HG03039 (cell line): ENCODE measurements around the gene TLCD1.
"Not testable (repeated sequence)": the region's sequence is repeated elsewhere in the genome, so short reads cannot be mapped to it uniquely, and the experiment has no call there.

Experiments used
- ATAC-seq: cut with Tn5 transposase; IDR thresholded peaks from one replicate; pipeline ENCODE4 v1.9.1; 2021; ENCODE audit warnings: mild to moderate bottlenecking, moderate library complexity; ENCODE audit not compliant: unreplicated experiment

Gene TLCD1

DNA sequence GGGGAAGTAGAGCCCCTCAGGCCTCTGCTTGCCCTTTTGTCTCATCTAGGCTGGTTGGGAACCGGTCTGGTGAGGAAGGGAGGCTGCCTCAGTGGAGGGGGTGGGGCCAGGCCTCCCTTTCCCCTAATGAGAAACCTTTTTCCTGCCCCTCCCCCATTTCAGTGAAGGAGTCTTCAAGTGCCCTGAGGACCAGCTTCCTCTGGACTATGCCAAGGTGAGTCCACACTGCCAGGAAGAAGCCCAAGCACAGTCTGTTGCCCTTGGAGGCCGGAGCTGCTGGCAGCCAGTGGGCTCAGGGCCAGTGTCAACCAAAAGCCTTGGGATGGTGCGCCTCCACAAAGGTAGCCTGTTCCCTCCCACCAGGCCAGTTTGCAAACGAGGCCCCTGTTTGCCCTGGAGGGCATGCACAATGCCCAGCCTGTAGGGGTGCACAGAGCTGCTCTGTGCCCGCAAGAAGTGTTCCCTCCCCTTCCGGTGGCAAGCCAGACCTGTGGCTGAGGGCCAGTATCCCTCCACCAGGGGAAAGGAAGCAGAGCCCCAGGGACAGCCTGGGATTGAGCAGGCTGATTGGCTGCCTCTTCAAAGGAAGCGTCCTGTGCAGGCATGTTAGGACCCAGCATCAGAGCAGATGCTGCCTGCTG is 21.1 kb upstream of the TLCD1 start:
- no peak for ATAC-seq

DNA sequence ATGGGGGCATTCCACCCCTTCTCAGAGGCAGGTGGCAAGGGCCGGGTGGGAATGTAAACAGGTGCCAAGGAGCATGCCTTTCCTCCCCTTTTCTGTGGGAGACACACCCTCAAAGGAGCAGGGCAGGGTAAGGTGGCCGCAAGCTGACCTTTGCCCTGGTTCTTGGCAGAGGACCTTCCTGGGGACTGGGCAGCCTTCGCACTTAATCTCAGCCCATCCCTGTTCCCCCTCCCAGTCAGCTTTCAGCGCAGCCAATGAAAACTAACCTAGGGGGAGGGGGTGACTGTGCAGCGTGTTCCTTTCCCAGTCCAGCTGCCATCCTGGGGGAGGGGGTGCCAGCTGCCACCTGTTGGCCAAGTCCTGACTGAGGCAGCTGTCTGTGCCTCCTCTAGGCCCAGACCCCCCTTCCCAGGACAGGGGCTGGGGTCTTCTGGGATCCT is 20.6 kb upstream of the TLCD1 start:
- no peak for ATAC-seq

DNA sequence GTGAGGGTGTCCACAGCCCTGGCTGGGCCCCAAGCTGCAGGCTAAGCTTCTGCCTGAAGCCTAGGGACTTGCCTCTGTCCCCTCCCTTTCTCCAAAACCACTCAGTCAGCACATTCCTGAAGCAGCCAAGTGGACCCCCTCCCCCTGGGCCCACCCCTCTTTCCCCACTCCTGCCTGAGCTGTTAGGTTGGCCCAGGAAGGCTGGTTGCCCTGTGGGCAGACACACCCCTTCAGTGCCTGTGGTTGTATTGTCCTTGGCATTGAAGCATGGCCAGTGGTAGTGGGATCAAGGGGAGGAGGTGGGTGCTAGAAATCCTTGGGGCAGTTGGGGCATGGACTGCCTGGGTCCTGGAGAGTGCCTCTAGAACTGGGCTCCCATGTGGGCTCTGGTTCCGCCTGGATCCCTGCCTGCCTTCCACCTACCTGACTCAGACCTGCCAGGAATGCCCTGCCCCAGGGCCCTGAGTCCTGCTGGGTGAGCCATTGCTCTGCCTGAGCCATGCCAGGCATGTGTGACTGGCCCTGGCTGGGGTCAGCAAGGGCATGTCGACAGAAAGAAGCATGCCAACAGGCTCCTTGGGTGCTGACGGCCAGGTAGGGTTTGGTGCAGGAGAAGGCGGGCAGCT is 19.9 kb upstream of the TLCD1 start:
- no peak for ATAC-seq

DNA sequence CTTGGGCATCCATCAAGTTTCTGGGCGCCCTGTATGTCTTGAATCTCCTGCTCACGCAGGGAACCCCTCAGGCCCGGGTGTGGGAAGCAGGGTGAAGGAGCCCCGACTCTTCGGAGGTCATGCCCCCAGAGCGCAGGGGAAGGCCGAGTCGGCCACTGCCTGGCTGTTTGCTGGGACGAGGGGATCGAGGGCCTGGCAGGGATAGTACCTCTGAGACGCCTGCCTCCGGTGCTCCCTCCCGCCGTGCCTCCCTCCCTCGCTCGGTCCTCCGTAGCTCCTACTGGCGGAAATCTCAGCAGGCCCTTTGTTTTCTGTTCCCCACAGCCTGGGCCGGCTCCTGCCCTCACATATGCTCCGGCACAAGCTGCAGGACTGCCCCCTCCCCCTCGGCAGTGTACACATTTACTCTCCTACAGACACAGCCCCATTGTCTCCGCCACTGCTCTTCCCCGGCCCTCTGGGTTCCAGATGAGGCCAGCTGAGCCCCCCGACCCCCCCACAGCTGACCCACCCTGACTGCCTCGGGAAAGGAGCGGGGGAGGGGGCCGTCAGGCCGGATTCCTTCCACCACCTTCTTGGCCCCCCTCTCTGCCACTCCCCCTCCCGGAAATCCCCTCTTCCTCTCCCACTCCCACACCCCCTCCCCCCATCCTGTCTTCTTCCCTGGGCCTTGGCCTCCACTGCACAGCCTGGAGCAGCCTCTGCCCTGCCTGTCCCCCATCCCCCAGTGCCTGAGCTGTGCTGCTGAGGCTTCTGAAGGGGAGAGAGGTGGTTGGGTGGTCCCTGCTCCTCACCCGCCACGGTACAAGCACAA is 19.1 kb upstream of the TLCD1 start:
- ATAC-seq, result no peak

DNA sequence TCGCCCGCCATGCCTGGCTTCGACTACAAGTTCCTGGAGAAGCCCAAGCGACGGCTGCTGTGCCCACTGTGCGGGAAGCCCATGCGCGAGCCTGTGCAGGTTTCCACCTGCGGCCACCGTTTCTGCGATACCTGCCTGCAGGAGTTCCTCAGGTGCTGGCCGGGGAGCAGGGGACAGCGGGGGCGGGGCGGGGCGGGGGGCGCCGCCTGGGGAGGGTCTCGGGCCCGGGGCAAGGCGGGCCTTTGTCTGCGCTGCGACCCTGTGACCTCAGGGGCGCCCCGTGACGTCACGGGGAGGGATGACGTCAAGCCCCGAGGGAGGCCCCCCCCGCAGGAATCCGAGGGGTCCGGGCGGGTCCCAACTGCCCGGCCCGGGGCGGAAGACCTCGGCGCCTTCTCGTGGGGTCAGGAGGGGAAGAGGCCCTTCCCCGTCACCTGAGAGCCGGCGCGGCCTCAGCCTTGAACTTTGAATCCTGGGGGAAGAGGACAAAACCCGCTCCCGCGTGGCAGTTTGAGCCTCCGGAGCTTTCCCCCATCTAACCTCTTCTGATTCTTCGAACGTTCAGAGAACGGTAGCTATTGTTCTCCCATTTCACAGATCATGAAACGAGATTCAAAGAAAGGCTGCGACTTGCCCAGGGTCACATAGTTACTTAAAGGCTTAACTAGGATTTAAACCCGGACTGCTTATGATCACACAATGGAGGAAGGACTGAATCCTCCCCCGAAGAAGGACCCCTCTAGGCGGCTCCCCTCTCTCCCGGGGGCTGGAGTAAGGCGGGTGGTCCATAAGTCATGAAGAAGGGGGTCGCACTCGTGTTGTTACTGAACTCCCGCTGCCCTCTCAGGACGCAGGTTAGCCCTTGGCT is 18.3 kb upstream of the TLCD1 start:
- ATAC-seq, result peak; percentile 17

DNA sequence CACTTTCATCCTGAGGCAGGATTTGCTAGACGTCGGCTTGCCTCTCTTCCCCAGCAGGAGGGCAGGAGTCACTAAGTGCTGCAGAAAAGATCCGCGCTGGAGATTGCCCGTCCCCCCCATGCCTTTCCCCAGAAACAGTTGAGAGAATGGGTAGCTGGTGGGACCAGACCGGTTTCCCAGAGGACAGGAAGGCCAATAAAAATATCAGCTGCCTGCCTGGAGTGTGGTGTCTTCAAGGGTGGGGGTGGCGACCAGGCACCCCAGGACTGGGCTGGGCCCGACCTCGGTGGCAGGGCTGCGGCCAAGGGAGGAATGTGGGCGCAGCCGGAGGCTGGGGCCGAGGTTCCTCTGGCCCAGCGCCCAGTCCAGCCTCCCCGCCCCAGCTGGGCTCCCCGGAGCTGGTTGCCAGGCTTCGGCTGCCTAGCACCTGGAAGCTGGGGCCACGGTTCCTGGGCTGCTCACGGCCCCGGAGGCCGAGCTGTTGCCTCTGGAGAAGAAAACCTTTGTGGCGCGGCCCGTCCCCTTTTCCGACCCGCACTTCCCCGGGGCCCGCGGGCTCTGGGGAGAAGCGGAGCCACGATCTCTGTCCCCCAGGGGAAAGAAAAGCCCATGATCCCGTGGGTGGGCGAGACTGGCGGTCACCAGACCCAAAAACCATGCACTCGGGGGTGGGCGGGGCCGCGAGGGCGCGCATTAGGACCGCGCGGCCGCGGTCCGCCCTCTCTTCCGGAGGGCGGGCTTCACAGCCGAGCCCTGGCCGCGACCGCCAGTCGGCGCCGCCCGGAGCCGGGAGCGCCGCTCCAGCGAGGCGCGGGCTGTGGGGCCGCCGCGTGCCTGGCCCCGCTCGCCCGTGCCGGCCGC is 17.4 kb upstream of the TLCD1 start, which contains the start of gene TRAF4:
Gene TRAF4 (plus strand): TSS at position 769 of the 861 bp plus-strand sequence. CDS start 102 bp downstream, outside the sequence.
- ATAC-seq, result peak; percentile 57

DNA sequence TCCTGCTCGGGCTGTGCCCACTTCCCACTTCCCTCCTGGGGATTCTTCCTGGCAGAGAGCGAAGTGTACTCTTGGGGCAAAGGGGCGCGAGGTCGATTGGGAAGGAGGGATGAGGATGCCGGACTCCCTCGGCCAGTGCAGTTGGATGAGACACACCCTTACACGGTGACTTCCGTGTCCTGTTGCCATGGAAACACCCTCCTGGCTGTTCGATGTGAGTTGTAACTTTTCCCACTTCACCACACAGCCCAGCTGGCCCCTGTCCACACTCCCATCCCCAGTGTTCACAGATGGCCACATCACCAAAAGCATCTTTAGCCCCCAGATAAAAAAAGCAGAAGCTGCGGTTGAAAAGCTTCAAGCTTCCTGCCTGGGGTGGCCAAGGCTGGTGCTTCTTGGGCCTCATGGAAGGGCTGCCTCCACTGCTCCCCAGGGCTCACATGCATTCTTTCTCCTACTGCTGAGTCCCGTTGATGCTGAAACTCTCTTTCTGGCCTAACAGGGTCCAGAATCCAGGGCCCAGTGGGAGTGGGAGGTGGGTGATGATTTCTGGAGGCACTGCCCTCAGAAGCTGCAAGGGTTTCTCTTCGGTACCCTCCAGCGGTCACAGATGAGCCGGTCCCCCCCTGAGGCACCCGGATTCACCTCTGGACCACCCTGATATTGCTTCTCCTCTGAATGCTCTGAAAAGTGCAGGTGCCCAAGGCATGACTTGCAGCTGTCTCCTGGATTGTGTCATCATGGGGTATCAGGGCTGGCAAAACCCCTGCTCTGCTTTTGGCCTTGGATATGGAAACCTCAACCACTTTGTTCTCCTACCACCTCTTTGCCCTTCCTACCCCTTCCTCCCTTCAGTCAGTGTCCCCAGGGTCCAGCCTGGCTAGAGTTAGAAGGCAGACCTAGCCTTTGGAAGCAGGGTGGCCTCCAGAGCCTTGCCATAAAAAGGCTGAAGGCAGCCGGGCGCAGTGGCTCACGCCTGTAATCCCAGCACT is 15.6 kb upstream of the TLCD1 start:
- ATAC-seq, result no peak

DNA sequence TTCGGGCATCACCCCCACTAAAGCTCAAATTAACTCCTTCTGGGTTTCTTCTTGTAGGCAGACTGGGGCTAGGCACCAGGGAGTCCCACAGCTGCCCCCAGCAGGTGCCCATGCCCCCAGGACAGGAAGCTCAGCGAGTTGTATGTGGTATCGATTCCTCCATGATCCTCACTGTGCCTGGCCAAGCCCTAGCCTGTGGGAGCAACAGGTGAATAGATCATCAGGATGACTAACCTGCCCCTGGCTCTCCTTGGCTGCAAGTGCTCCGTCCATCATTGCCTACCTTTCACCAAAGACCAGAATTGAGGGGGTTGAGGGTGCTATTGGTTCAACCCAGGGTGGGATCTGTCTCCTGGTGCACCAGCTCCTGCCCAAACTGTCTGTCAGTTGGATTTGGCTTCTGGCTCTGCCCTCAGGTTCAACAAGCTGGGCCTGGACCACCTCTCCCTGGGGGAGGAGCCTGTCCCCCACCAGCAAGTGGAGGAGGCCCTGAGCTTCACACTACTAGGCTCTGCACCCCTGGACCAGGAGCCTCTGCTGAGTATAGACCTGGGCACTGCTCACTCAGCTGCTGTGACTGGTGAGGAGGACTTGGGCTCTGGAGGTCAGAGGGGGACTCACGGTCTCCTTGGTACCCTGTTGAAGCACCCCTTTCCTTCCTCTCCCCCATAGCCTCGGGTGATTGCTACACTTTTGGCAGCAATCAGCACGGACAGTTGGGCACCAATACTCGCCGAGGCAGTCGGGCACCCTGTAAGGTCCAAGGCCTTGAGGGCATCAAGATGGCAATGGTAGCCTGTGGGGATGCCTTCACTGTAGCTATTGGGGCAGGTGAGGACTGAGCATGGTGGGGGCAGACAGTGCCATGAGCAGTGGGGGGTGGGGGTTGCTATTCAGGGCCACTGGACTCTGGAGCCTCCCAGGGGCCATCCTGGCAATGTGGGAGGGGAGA is 14.6 kb upstream of the TLCD1 start:
- no peak for ATAC-seq

DNA sequence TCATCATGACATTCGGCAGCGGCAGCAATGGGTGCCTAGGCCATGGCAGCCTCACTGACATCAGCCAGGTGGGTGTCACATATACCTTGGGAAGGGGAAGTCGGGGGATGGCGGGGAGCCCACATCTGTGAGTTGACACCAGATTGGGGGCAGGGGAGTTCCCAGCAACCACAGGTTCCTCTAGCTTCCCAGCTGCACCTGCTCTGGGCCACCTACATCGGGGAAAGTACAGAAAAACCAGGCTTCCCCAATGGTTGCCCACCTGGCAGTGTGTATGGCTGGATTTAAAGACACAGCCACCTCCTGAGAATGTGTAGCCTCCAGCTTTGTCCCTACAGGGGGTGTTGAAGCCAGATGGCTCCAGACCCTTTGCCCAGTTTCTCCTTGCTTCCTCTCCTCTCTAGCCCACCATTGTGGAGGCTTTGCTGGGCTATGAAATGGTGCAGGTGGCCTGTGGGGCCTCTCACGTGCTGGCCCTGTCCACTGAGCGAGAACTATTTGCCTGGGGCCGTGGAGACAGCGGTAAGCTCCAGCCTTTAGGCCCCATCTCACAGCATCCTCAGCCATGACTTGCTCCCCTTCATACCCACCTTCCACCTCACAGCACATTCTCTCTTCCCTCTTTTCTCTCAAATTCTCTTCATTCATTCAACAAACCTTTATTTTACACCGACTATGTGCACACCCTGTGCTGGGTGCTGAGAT is 12.8 kb upstream of the TLCD1 start:
- ATAC-seq, result no peak

DNA sequence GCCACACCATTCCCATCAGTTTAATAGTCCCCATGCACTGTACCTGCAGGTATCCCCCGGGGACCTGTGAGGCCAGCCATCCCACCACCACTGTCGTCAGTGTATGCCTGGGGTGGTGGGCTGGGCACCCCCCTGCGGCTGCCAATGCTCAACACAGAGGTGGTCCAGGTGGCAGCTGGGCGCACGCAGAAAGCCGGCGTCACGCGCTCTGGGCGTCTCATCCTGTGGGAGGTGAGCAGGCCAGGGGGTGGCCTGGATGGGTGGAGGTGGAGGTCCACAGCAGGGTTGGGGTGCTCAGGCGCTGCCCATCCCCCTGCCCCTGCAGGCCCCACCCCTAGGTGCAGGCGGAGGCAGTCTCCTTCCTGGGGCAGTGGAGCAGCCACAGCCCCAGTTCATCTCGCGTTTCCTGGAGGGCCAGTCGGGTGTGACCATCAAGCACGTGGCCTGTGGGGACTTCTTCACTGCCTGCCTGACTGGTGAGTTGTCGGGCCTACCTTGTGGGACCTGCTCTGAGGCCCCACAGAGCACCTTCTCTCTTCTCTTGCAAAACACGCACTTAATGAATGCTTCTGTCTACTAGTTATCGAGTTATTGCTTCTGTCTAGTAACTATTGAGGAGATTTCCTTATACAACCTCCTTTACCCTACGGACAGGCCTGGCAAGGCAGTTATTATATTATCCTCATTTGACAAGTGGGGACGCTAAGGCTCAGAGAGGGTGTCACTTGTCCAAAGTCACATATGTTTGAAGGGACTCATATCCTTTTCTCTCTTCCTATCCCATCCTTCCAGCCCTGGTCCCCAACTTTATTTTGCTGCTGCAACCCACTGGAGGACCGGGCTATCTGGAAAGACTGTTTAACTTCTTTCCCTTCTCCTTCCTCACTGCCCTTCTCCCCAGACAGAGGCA is 12.0 kb upstream of the TLCD1 start:
- ATAC-seq, result peak; percentile 44

DNA sequence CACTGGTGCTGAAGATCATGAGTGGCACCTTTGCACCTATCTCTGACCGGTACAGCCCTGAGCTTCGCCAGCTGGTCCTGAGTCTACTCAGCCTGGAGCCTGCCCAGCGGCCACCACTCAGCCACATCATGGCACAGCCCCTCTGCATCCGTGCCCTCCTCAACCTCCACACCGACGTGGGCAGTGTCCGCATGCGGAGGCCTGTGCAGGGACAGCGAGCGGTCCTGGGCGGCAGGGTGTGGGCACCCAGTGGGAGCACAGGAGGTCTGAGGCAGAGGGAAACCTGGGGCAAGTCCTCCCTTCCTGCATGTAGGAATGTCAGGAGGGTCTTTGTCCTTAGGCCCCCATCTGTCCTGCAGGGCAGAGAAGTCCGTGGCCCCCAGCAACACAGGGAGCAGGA is 11.3 kb upstream of the TLCD1 start:
- ATAC-seq, result no peak

DNA sequence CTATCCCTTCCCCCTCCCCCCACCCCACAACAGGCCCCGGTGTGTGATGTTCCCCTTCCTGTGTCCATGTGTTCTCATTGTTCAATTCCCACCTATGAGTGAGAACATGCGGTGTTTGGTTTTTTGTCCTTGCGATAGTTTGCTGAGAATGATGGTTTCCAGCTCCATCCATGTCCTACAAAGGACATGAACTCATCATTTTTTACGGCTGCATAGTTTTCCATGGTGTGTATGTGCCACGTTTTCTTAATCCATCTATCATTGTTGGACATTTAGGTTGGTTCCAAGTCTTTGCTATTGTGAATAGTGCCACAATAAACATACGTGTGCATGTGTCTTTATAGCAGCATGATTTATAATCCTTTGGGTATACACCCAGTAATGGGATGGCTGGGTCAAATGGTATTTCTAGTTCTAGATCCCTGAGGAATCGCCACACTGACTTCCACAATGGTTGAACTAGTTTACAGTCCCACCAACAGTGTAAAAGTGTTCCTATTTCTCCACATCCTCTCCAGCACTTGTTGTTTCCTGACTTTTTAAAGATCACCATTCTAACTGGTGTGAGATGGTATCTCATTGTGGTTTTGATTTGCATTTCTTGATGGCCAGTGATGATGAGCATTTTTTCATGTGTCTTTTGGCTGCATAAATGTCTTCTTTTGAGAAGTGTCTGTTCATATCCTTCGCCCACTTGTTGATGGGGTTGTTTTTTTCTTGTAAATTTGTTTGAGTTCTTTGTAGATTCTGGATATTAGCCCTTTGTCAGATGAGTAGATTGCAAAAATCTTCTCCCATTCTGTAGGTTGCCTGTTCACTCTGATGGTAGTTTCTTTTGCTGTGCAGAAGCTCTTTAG is 10.1 kb upstream of the TLCD1 start:
- ATAC-seq, result not testable (repeated sequence)

DNA sequence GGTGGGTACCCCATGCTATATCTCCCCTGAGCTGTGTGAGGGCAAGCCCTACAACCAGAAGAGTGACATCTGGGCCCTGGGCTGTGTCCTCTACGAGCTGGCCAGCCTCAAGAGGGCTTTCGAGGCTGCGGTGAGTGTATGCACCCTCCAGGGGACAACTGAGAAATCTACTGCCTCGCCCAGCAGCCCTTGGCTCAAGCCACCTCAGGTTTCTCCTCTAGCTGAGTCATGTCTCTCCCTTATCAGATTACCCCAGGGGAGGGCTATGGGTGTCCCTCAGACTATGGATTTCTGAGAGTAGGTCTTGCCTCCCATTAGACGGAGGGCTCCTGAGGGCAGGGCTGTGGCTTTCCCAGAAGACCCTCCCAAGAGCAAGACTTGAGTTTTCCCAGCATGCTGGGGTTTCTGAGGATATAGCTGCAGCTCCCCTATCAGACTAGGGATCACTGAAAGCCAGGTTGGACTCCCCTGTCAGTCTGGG is 9.2 kb upstream of the TLCD1 start:
- ATAC-seq, result no peak

DNA sequence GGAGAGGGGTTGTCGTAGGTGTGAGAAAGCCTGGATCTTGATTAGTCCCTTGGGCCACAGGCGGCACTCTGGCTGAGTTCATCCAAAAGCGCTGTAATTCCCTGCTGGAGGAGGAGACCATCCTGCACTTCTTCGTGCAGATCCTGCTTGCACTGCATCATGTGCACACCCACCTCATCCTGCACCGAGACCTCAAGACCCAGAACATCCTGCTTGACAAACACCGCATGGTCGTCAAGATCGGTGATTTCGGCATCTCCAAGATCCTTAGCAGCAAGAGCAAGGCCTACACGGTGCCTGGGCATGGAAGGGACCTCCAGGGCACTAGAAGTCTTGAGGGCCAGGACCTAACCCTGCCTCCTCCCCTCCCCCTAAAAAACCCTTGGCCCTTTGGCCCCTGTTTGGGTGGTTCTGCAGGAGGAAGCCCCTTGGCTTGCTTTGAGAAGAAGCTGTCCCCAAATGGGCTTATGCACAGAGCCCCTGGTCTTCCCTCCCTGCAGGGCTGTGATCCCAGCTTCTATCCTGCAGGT is 8.7 kb upstream of the TLCD1 start:
- no peak for ATAC-seq

DNA sequence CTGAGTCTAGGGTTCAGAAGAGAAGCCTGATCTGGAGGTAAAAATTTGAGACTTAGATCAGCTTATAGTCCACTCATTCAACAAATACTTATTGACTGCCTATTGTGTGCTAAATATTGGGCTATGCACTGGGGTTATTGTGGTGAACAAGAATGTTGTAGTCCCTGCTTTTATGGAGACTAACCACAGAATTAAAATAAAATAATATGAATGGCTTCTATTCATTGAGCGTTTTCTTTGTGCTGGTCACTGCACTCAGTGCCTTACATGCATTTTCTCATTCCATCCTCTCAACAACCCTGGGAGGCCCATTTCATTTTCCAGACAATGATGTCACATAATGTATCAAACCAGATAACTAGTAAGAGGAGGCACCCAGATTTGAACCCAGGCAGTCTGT is 7.3 kb upstream of the TLCD1 start:
- no peak for ATAC-seq
